Loucy (cell line): ENCODE measurements around the gene CEPT1.

ENCODE experiments used
- H2AFZ ChIP-seq: fragments of 200-600 bp; sonication (generic); 2 replicates; pipeline ENCODE4 v1.6.0; 2016; ENCODE audit warnings: antibody characterized with exemption, mild to moderate bottlenecking, low read length, moderate library complexity
- H3F3A ChIP-seq: fragments of 200-600 bp; 2 replicates; pipeline ENCODE4 v1.6.0; 2016; ENCODE audit warnings: antibody characterized with exemption, low read depth, mild to moderate bottlenecking
- H3K27me3 ChIP-seq: fragments of 200-600 bp; sonication (generic); 2 replicates; pipeline ENCODE4 v1.6.1; 2014; ENCODE audit warnings: low read length, mild to moderate bottlenecking; ENCODE audit not compliant: insufficient read depth, poor library complexity, severe bottlenecking
- H3K36me3 ChIP-seq: fragments of 200-600 bp; sonication (generic); 2 replicates; pipeline ENCODE4 v1.6.1; 2016; ENCODE audit warnings: low read length; ENCODE audit not compliant: insufficient read depth
- H3K4me1 ChIP-seq: fragments of 200-600 bp; sonication (generic); 2 replicates; pipeline ENCODE4 v1.5.1; 2014; ENCODE audit warnings: low read length, mild to moderate bottlenecking; ENCODE audit not compliant: insufficient read depth, poor library complexity, severe bottlenecking
- H3K4me2 ChIP-seq: fragments of 200-600 bp; sonication (generic); 2 replicates; pipeline ENCODE4 v1.6.0; 2014; ENCODE audit warnings: antibody characterized with exemption, low read length, low read depth, mild to moderate bottlenecking; ENCODE audit not compliant: poor library complexity, severe bottlenecking
- H3K4me3 ChIP-seq: fragments of 200-600 bp; sonication (generic); 2 replicates; pipeline ENCODE4 v1.5.1; 2014; ENCODE audit warnings: low read length, mild to moderate bottlenecking, mixed read lengths; ENCODE audit not compliant: poor library complexity, severe bottlenecking
- H3K79me2 ChIP-seq: fragments of 200-600 bp; sonication (generic); 2 replicates; pipeline ENCODE4 v1.6.1; 2014; ENCODE audit warnings: low read length; ENCODE audit not compliant: insufficient read depth
- H3K9ac ChIP-seq: fragments of 200-600 bp; sonication (generic); 2 replicates; pipeline ENCODE4 v1.6.0; 2014; ENCODE audit warnings: mild to moderate bottlenecking, low read depth, low read length, moderate library complexity; ENCODE audit not compliant: poor library complexity, severe bottlenecking
- H3K9me2 ChIP-seq: fragments of 200-600 bp; sonication (generic); replicated peaks from 2 replicates; pipeline ENCODE4 v1.6.1; 2016; ENCODE audit warnings: low read depth, low read length, mixed read lengths
- H3K9me3 ChIP-seq: fragments of 200-600 bp; sonication (generic); 2 replicates; pipeline ENCODE4 v1.6.1; 2014; ENCODE audit warnings: mild to moderate bottlenecking, antibody characterized with exemption, low read length, low read depth; ENCODE audit not compliant: insufficient read depth
- H4K20me1 ChIP-seq: fragments of 200-600 bp; sonication (generic); 2 replicates; pipeline ENCODE4 v1.6.0; 2014; ENCODE audit warnings: antibody characterized with exemption, low read length, mild to moderate bottlenecking; ENCODE audit not compliant: insufficient read depth, poor library complexity, severe bottlenecking
- CTCF ChIP-seq: fragments of 200-600 bp; sonication (generic); conservative IDR thresholded peaks from 2 replicates; pipeline ENCODE4 v1.5.1; 2014; ENCODE audit warnings: mild to moderate bottlenecking, antibody characterized with exemption, low read length
- EZH2phosphoT487 ChIP-seq: fragments of 200-600 bp; IDR thresholded peaks from 2 replicates; pipeline ENCODE4 v1.6.1; 2018; ENCODE audit warnings: antibody characterized with exemption, mild to moderate bottlenecking, moderate library complexity, borderline replicate concordance

CEPT1 gene

GRCh38 chr1:111182052-111182451 is 42.0 kb downstream of the CEPT1 start:
- no peak overlapping the region for H3K9ac ChIP-seq
- no peaks in the 10 kb centered on the region for H3K9me3 ChIP-seq
- H3K79me2 ChIP-seq, result no peaks in the 10 kb centered on the region
- H3K27me3 ChIP-seq, result no peaks in the 10 kb centered on the region
- H4K20me1 ChIP-seq, result no peaks in the 10 kb centered on the region
- H2AFZ ChIP-seq, result no peak overlapping the region
- TF ChIP-seq EZH2phosphoT487, result no peak
- TF ChIP-seq CTCF, result no peak
- H3K4me3 ChIP-seq, result no peak overlapping the region
- H3K4me2 ChIP-seq, result no peak overlapping the region
- H3K36me3 ChIP-seq, result peaks cover 49% of the 10 kb centered on the region; the same call in 1 of the 2 replicates
- peaks cover 2% of the 10 kb centered on the region for H3K4me1 ChIP-seq
- no peaks in the 10 kb centered on the region for H3F3A ChIP-seq
- H3K9me2 ChIP-seq, result no peaks in the 10 kb centered on the region

- H3K4me3 ChIP-seq, result no peak overlapping the region
- H2AFZ ChIP-seq, result no peak overlapping the region
- no peaks in the 10 kb centered on the region for H3F3A ChIP-seq
- TF ChIP-seq EZH2phosphoT487 (no peak), CTCF (no peak)
- H3K9me2 ChIP-seq, result no peaks in the 10 kb centered on the region
- no peaks in the 10 kb centered on the region for H4K20me1 ChIP-seq
- no peak overlapping the region for H3K9ac ChIP-seq
- H3K4me2 ChIP-seq, result no peak overlapping the region
- H3K79me2 ChIP-seq, result no peaks in the 10 kb centered on the region
- H3K27me3 ChIP-seq, result no peaks in the 10 kb centered on the region
- H3K4me1 ChIP-seq, result peaks cover under 1% of the 10 kb centered on the region
- no peaks in the 10 kb centered on the region for H3K9me3 ChIP-seq
- H3K36me3 ChIP-seq, result peaks cover 48% of the 10 kb centered on the region; the same call in 1 of the 2 replicates
Observed at GRCh38 chr1:111183308-111184069, 43.5 kb downstream of the CEPT1 start.

- no peak overlapping the region for H3K4me3 ChIP-seq
- no peaks in the 10 kb centered on the region for H3K9me2 ChIP-seq
- H3K9me3 ChIP-seq, result no peaks in the 10 kb centered on the region
- H3K9ac ChIP-seq, result no peak overlapping the region
- H3K79me2 ChIP-seq, result no peaks in the 10 kb centered on the region
- TF ChIP-seq CTCF, result no peak
- TF ChIP-seq EZH2phosphoT487, result no peak
- H3F3A ChIP-seq, result no peaks in the 10 kb centered on the region
- H3K4me1 ChIP-seq, result peaks cover 9% of the 10 kb centered on the region
- H3K4me2 ChIP-seq, result no peak overlapping the region
- no peak overlapping the region for H2AFZ ChIP-seq
- no peaks in the 10 kb centered on the region for H3K27me3 ChIP-seq
- peaks cover 41% of the 10 kb centered on the region; the same call in 1 of the 2 replicates for H3K36me3 ChIP-seq
- H4K20me1 ChIP-seq, result no peaks in the 10 kb centered on the region
Observed at GRCh38 chr1:111184663-111185062, 44.6 kb downstream of the CEPT1 start.
